Measurements from ENCODE around the gene UBE2R2.
A peak's percentile ranks its signal among the peaks of the same experiment; 100 is the strongest.
"Not testable (repeated sequence)": the region's sequence is repeated elsewhere in the genome, so short reads cannot be mapped to it uniquely, and the experiment has no call there.

Gene UBE2R2

GRCh38 chr9:33799928-33800704 is 16.8 kb upstream of the UBE2R2 start:
- no peak for FAIRE-seq

- FAIRE-seq: no peak
Measured at GRCh38 chr9:33800886-33801285, 16.1 kb upstream of the UBE2R2 start.

DNA sequence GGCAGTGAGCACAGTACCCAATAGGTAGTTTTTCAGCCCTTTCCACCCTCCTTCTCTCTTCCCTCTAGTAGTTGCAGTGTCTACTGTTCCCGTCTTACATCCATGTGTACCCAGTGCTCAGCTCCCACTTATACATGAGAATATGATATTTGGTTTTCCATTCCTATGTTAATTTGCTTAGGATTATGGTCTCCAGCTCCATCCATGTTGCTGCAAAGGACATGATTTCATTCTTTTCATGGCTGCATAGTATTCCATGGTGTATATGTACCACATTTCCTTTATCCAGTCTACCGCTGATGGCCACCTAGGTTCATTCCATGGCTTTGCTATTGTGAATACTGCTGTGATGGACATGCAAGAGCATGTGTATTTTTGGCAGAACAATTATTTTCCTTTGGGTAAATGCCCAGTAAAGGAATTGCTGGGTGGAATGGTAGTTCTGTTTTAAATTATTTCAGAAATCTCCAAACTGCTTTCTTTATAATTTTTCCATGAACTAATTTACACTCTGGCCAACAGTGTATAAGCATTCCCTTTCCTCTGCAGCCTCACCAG is 14.9 kb upstream of the UBE2R2 start:
- FAIRE-seq: not testable (repeated sequence)

- FAIRE-seq: not testable (repeated sequence)
Measured at GRCh38 chr9:33804196-33804595, 12.8 kb upstream of the UBE2R2 start.

- not testable (repeated sequence) for FAIRE-seq
Measured at GRCh38 chr9:33807156-33807555, 9.8 kb upstream of the UBE2R2 start.

- not testable (repeated sequence) for FAIRE-seq
Measured at GRCh38 chr9:33808979-33809322, 8.0 kb upstream of the UBE2R2 start.

- no peak for FAIRE-seq
Measured at GRCh38 chr9:33809506-33809905, 7.5 kb upstream of the UBE2R2 start.

DNA sequence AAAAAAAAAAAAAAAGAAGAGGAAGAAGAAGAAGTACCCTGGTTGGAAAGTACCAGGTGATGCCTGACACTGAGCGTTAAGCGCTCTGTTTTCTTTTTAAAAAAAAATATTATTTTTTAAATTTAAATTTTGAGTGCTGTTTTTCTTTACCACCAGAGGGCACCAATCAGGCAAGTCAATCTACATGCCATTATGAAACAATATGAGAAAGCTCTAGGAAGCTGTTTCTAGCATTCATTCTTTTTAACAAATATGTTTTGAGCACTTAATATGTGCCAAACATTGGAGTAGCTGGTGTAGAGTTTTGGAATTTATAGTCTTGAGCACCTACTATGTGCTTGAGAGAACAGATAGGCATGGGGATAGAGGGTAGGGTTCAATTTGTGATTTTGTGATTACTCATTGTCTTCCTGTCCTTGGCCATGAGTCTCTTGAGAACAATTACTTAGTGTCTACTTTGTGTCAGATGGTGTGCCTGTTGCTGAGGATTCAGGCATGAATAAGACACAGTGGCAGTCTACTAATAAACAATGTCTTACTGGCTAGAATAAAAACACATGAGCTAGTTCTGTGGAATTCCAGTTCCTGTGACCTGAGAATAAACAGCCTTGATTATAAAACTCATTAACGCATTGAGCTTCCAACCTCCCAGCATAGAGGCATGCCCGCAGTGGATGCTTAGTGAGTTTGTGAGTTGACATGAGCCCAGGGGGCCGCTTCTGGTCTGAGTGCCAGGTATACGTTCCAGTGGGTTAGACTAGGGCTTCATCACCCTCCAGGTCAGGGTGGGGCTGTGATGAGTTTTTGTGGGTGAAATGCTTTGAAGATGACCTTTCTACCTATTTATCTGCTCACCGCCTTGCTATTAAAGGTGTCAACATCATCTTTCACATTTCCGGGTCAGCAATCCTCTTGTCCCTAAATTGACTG is 3.0 kb upstream of the UBE2R2 start:
- FAIRE-seq: peak; percentile 81

GRCh38 chr9:33815781-33816180 is 1.2 kb upstream of the UBE2R2 start:
- no peak for FAIRE-seq

DNA sequence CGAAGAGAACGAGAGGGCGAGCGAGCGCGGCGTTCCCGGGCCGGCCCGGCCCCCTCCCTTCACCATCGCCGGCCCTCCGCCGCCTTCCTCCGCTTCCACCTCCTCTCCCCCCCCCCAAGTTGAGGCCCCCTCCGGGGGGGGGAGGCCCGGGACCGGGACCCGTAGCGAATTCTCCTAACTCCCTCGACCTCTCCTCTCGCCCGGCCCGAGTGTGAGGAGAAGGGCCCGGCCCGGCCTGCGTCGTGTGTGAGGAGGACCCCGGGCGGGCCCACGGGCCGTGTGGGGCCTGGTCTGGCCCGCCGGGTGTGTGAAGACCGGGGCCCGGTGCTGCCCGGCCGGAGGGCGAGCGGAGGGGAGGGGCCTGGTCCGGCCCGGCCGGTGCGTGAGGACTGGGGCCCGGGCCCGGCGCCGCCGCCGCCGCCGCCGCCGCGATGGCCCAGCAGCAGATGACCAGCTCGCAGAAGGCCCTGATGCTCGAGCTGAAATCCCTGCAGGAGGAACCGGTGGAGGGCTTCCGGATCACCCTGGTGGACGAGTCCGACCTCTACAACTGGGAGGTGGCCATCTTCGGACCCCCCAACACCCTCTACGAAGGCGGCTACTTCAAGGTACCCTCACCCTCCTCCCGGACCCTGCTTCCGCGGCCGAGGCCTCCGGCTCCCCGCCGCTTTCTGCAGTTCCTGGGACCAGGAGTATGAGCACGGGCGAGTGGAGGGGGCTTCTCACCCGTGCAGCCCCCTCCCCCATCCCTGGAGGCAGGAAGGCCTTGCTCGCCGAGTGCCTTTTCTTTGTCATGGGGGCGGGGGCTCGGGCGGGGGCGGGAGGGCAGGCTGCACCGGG is 587 bp downstream of the UBE2R2 start:
- FAIRE-seq: no peak

DNA sequence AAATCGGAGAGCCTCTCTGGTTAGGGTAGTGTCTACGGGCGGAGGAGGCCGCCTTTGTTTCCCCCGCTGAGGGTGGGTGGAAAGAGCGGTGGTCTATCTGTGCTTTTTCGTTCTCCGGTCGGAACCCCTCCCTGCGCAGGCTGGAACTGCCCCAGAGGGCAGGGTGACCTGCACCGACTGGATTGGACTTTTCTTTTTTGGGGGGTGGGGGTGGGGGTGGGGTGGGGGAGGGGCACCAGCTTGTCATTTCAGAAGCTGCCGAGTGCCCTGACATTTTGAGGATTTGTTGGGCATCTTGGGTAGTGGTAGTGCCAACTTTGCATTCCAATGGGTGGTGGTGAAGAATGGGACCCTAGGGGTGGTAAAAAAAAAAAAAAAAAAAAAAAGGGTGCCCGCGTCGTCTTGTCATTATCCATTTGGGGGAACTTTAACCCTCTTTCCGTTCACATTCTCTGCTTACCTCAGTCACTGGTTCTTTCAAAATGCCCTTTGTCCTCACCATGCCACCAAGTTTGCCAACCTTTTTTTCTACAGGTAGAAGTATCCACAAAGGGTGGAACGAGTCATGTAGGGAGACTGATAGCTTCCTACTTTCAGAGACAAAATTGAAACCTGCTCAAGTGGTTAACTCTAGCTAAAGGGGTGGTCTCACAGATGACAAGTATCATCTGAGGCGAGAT is 1.3 kb downstream of the UBE2R2 start:
- no peak for FAIRE-seq

DNA sequence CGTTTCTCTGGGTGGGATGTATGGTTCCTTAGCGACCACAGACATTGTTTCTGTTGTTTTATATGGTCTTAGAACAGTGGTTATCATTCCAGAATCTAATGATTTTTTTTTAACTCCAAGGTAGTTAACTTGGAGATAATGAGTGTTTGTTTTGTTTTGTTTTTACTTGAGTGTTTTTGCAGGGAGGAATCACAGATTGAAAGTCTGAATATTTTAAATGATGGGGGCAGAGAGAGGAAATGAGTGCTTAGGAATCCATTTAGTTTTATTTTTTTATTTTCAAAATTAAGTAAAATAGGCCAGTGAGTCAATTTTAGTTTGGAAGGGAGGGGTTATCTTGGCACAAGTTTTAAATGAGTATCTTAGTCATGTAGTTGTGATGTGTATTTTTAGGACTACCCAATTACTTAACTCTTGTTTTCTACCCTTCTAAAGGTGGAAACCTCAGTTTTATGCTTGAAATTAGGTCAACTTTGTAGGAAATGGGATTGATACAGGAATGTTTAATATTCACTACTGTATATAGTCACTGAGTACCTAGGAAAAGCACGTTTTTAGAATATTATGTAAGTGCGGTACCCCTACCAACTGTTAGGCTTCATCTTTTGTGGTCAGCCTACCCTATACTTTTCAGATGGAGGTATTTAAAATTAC is 2.0 kb downstream of the UBE2R2 start:
- FAIRE-seq: no peak

DNA sequence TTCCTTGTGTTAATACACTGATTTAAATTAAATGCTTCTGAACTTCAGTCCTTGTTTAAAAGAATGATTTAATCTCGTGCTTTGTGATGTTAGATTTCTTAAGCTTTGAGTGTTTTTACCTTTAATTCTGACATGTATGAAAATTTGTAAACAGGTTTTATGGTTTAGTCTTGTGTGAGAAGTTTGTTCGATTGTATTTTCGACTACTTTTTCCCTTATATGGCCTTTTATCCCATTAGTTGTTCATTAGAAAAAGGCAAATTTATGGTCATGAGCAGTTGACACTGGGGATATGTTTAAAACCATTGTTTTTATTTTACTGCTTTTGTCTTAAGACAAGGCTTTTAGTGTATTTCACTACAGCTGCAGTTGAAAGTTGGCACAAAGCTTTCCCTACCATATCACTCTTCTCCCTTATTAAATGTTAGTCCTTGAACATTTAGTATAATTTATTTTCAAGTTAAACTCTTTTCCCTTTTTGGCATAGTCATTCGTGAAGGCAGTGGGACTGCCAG is 3.3 kb downstream of the UBE2R2 start:
- no peak for FAIRE-seq

DNA sequence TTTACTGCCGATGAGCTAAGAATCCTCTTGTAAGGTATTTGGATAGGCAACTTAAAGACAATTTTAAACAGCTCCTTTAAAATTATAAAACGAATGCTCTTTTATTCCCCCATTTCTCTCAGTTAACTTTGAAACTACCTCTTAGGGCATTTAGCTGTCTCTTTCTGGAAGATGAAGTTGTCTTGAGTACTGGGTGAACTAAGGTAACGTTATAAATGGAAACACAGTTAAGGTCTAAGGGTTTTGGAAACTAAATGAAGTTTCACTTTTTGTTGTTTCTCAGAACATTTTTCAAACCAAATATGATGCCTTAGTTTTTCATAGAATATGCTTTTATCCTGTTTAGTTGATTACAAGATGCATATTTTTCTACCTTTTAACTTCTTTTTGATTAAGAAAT is 6.8 kb downstream of the UBE2R2 start:
- no peak for FAIRE-seq

GRCh38 chr9:33827285-33827684 is 10.3 kb downstream of the UBE2R2 start:
- not testable (repeated sequence) for FAIRE-seq

DNA sequence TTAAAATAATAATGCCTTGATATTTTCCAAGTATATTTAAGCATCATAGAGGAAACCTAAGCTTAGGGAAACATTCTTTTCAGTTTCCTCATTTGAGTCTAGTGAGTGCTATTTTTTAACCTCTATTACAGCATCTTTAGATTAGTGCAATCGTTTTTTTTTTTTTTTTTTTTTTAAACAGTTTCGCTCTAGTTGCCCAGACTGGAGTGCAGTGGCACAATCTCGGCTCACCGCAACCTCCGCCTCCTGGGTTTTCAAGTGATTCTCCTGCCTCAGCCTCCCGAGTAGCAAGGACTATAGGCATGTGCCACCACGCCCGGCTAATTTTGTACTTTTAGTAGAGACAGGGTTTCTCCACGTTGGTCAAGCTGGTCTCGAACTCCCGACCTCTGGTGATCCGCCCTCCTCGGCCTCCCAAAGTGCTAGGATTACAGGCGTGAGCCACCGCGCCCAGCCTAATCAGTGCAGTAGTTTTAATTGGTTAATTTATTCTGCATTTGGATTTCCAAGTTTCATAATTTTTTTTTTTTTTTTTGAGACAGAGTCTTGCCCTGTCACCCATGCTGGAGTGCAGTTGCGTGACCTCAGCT is 12.8 kb downstream of the UBE2R2 start:
- FAIRE-seq: not testable (repeated sequence)

DNA sequence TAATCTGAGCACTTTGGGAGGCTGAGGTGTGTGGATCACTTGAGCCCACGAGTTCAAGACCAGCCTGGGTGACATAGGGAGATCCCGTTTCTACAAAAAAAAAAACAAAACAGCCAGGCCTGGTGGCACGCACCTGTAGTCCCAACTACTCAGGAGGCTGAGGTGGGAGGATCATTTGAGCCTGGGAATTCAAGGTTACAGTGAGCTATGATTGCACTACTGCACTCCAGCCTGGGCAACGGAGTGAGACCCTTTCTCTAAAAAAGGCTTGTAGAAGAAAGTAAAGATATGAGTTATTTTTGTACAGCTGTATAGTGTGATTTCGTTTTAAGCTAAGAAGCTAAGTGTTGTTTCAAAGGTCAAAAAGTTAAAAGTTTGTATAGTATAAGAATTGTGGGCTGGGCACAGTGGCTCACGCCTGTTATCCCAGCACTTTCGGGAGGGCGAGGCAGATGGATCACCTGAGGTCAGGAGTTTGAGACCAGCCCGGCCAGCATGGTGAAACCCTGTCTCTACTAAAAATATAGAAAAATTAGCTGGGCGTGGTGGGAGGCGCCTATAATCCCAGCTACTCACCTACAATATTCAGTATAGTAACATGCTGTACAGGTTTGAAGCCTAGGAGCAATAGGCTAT is 18.8 kb downstream of the UBE2R2 start:
- no peak for FAIRE-seq

GRCh38 chr9:33836261-33836660 is 19.3 kb downstream of the UBE2R2 start:
- FAIRE-seq: not testable (repeated sequence)

DNA sequence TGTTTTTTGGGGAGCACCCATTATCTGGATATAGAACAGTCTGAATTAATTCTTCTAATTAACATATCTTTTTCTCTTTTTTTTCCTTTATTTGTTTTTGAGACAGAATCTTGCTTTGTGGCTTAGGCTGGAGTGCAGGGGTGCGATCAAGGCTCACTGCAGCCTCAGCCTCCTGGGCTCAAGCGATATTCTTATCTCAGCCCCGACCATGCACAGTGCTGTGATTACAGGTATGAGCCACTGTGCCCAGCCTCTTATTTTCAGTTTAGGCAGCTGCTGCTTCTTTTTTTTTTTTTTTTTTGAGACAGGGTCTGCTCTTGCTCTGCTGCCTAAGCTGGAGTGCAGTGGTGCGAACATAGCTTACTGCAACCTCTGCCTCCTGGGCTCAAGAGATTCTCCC is 20.2 kb downstream of the UBE2R2 start:
- no peak for FAIRE-seq

DNA sequence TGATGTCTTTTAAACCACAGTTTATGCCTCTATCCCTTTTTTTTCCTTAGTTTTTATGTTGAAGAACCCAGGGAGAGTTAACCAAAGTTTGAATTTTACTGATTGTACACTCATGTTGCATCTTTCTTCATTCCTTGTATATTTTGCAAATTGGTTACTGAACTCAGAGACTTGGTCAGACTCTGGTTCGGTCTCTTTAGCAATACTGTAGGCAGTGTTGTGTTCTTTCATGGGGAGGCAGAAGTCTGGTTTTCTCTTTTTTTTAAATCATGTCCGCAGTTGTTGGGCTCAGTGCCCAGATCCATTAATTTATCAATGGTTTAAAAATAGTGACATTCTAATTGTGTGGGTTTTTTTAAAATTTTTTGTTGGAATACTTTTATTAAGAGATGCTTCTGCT is 23.4 kb downstream of the UBE2R2 start:
- FAIRE-seq: no peak
